ENCODE results near the gene HOXB1.

HOXB1 gene

GRCh38 chr17:48567646-48568354 is 37.0 kb upstream of the HOXB1 start:
- DNase-seq (ENCODE audit: low read depth), result no peak

- no peak for DNase-seq (ENCODE audit: low read depth)
These were observed 36.4 kb upstream of the HOXB1 start for GRCh38 chr17:48567209-48567608.

GRCh38 chr17:48566717-48567116 is 35.9 kb upstream of the HOXB1 start:
- DNase-seq (ENCODE audit: low read depth), result no peak

- DNase-seq (ENCODE audit: low read depth), result no peak
These were observed 35.3 kb upstream of the HOXB1 start for GRCh38 chr17:48565925-48566710.

- no peak for DNase-seq (ENCODE audit: low read depth)
These were observed 34.3 kb upstream of the HOXB1 start for GRCh38 chr17:48565022-48565554.

GRCh38 chr17:48564188-48565021 is 33.6 kb upstream of the HOXB1 start:
- no peak for DNase-seq (ENCODE audit: low read depth)

GRCh38 chr17:48563867-48564187 is 33.0 kb upstream of the HOXB1 start:
- DNase-seq (ENCODE audit: low read depth), result no peak

GRCh38 chr17:48563385-48563838 is 32.6 kb upstream of the HOXB1 start:
- no peak for DNase-seq (ENCODE audit: low read depth)

GRCh38 chr17:48562934-48563333 is 32.1 kb upstream of the HOXB1 start:
- no peak for DNase-seq (ENCODE audit: low read depth)

GRCh38 chr17:48561884-48562810 is 31.3 kb upstream of the HOXB1 start:
- no peak for DNase-seq (ENCODE audit: low read depth)

GRCh38 chr17:48559840-48560817 is 29.3 kb upstream of the HOXB1 start:
- DNase-seq (ENCODE audit: low read depth), result no peak

GRCh38 chr17:48559122-48559839 is 28.5 kb upstream of the HOXB1 start:
- DNase-seq (ENCODE audit: low read depth), result no peak

- no peak for DNase-seq (ENCODE audit: low read depth)
These were observed 28.0 kb upstream of the HOXB1 start for GRCh38 chr17:48558831-48559121.

- no peak for DNase-seq (ENCODE audit: low read depth)
These were observed 27.4 kb upstream of the HOXB1 start for GRCh38 chr17:48558057-48558830.

GRCh38 chr17:48556576-48557401 is 26.0 kb upstream of the HOXB1 start:
- DNase-seq (ENCODE audit: low read depth), result no peak

GRCh38 chr17:48556229-48556575 is 25.4 kb upstream of the HOXB1 start:
- DNase-seq (ENCODE audit: low read depth), result no peak

- peak; percentile 85 for DNase-seq (ENCODE audit: low read depth)
These were observed 24.7 kb upstream of the HOXB1 start for GRCh38 chr17:48555258-48556228.
